HG03103 (cell line): ENCODE results near the gene DLGAP3.

Source experiments
- ATAC-seq: cut with Tn5 transposase; IDR thresholded peaks from one replicate; pipeline ENCODE4 v1.9.1; 2021; ENCODE audit warnings: low read depth; ENCODE audit not compliant: unreplicated experiment

DLGAP3 gene

GRCh38 chr1:34929853-34930701 is 627 bp upstream of the DLGAP3 start:
- no peak for ATAC-seq

DNA sequence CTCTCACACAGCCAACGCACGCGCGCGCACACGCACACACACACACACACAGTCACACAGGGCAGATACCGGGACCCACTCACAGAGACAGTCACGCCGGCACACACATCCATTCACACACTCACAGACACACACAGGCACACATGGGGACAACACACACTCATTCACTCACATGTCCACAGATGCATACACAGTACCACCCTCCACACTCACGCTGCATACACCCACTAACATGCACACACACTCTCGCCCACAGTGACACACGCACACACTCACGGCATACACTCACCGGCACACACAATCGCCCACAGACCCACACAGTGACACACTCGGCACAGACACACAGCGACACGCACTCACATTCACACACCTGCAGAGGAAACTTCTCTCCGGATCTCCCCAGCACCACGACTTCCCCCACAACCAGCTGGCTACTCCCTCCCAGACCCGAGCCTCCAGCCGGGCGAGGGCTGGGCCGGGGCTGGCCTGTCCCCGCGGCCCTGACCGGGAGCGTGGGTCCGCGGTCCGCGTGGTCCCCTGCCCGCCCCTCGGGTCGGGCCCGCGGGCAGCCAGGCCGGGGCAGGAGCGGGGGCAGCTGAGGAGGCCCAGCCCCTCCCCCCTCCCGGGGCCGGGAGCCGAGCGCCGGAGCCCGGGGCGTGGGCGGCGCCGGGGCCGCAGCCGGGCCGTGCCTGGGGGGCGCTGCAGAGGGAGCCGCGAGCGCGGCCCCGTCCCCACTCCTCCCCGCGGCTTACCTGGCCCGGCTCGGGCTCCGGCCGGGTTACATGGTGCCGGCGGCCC is 552 bp downstream of the DLGAP3 start:
- ATAC-seq, result no peak

- ATAC-seq, result no peak
Observed at GRCh38 chr1:34928066-34928696, 1.3 kb downstream of the DLGAP3 start.

GRCh38 chr1:34927316-34927715 is 2.1 kb downstream of the DLGAP3 start:
- no peak for ATAC-seq

GRCh38 chr1:34926894-34927293 is 2.6 kb downstream of the DLGAP3 start:
- no peak for ATAC-seq

DNA sequence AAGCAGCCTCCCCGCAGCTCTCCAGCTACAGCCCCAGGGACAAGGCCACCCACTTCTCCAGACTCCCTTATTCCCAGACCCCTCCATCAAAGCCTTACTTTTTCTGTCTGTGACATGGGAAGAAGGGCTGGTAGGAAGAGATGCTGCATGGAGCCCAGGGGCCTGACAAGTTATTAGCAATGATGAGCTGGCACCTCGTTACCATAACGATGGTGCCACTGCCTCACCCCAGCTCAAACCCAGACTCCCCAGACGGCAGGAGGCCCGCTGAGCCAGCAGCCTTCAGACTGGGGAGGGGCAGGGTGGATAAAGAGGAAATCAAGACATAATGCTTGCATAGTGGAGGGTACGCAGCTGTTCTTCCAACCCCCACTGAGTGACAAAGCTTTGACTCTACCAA is 3.3 kb downstream of the DLGAP3 start:
- no peak for ATAC-seq

- ATAC-seq, result no peak
Observed at GRCh38 chr1:34925730-34926129, 3.7 kb downstream of the DLGAP3 start.

DNA sequence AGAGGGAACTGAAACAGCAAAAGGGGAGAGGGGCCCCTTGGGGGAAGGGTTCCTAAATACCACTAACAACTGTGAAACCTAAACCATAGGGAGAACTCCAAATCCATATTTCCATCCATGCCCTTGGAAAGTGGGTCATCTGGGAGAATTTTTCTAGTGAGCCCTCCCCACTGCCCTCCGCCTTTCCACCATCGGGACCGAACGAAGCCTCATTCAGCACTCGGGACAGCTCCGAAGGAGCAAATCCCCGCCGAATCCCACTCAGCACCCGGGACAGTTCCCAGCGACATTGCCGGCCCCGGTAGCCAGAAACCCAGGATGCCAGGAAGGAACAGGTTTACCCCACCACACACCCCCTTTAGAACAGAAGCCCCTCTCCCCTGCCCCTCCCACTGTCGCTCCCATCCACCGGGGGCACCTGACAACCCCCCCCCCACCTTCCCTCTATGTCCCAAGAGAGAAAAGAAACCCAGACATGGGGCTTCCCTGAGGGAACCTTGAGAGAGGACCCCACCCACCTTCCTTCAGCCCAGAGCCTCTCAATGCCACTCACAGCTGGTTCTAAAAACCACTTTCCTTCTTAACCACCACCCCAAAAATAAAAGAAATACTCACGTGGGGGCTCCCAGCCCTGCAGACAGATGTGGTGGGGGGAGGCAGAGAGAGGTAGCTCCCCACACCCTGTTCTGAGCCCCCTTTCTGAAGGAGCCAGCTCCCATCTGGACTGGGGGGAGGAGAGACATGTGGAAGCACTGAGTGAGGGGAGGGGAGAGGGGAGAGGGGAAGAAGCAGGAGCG is 4.5 kb downstream of the DLGAP3 start:
- no peak for ATAC-seq

DNA sequence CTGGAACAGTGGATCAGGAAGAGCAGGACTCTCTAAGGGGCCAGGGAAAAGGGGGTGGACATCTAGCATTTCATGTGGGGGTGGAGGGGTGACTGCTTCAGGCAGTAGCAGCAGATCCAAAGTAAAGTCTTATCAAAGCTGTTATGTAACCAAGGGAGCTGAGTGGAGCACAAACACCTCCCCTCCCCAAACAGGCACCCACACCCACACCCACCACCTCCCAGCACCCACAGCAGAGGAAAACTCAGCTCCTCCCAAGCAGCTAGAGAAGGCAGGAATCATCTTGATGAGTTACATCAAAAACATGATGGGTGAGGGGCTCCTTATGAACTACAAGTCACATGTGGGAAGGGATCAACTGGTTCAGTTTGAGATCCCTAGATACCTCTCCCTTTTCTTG is 6.0 kb downstream of the DLGAP3 start:
- no peak for ATAC-seq

DNA sequence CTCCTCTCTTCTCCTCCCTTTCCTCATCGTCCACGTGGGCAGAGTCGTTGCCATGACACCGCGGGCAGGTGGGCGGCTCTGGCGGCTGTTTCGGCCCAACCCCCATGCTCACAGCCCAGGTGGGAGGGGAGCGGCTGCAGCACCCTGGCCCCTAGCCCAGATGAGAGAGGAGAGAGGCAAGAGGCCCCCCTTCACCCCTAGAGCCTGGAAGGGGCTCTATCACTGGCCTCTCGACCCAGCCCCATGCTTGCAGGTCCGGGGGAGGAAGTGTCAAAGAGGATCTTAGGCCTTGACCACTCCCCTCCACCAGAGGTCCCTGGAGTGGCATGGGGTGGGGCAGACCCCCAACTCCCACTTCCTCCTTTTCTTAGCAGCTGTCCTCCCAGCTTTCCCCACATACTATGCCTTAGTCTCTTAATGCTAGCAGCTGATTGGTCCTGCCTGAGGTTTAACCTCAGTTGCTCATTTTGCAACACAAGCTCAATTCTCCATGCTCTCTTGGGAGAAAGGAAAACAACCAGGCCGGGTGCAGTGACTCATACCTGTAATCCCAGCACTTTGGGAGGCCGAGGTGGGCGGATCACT is 10.4 kb downstream of the DLGAP3 start:
- ATAC-seq, result no peak

DNA sequence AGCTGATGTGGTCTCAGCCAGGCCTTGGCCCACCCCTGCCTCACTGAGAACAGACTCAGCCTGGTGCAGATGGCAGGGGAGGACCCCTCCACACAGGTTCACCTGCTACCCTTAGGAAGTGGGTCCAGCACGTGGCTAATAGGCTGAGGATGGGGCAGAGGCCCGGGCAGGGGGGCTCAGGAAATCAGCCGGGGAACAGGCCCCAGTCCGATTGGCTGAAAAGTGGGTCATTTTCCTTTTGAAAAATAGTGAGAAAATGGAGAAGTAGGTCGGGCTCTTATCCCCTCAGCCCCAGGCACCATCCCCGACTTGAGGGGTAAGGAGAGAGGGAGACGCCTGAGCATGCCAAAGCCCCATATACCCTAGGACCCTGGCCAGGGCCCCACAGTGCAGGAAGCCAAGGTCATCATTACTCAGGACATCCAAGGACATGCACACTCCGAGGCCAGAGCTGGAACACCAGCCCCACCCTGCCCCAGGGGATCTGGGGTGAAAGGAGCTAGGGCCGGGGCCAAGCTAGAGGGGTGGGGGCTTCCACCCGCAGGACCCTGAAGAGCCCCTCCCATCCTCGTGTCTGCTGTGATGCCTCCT is 11.0 kb downstream of the DLGAP3 start:
- no peak for ATAC-seq

DNA sequence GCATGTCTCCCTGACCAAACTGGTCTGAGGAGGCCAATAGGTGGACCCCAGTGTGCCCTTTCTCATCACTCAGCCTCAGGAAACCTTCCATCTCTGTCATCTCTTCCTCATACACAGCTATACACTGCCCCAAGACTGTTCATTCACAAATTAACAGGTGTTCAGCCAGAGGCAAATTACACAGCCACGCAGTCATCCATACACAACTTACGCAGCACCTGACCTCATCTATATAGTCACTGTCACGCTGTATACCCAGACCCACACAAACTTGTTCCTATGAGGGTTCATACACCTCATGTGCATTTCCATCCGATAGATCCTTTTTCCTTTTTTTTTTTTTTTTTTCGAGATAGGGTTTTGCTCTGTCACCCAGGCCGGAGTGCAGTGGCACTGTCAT is 12.4 kb downstream of the DLGAP3 start:
- ATAC-seq, result no peak

GRCh38 chr1:34916104-34916503 is 13.3 kb downstream of the DLGAP3 start:
- no peak for ATAC-seq

- no peak for ATAC-seq
Observed at GRCh38 chr1:34915521-34915920, 13.9 kb downstream of the DLGAP3 start.

- no peak for ATAC-seq
Observed at GRCh38 chr1:34914958-34915357, 14.5 kb downstream of the DLGAP3 start.

GRCh38 chr1:34911465-34911864 is 18.0 kb downstream of the DLGAP3 start:
- ATAC-seq, result no peak

DNA sequence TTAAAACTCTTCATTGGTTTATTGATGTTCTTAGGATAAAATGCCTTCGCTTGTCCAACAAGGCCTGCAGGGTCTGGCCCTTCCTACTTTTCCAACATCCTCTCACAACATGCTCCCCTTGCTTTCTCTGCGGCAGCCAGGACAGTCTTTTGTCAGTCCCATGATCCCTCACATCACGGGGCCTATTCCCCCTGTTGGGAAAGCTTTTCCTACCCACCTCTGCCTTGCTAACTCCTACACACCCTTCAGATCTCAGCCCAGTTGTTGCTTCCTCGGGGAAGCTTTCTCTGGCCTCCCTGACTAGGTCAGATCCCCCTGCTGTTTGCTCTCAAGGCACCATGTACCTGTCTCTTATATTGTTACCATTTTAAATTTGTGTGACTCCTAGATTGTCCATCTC is 19.0 kb downstream of the DLGAP3 start:
- ATAC-seq, result no peak

- ATAC-seq, result no peak
Observed at GRCh38 chr1:34908369-34908768, 21.1 kb downstream of the DLGAP3 start.

- no peak for ATAC-seq
Observed at GRCh38 chr1:34907487-34908090, 21.9 kb downstream of the DLGAP3 start.
